Hepatic stellate cell (primary cell): ENCODE data around the gene ZDHHC18.
"Not testable (repeated sequence)": the region's sequence is repeated elsewhere in the genome, so short reads cannot be mapped to it uniquely, and the experiment has no call there.

Experiments
- DNase-seq: peaks from one replicate; pipeline ENCODE4 v3.0.0; 2011; ENCODE audit warnings: low spot score

The ZDHHC18 gene

DNA sequence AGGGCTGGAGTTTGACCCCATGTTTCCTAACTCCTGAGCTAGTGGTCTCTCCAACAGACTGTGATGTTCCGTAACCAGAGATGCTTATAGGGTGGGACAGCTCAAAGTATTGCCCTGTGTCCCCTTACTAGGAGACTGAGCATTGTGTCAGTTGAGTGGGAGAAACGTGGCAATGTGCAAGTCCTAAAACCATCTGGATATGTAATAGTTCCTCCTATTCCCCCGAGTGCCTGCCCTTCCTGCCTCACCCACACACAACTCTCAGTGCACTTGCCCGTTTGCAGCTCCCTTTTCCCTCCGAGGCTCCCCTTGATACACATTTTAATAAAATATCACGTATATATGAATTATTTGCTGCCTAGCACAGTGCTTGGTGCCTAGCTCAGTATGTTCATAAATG, 35.3 kb upstream of the ZDHHC18 start:
- no peak for DNase-seq

DNA sequence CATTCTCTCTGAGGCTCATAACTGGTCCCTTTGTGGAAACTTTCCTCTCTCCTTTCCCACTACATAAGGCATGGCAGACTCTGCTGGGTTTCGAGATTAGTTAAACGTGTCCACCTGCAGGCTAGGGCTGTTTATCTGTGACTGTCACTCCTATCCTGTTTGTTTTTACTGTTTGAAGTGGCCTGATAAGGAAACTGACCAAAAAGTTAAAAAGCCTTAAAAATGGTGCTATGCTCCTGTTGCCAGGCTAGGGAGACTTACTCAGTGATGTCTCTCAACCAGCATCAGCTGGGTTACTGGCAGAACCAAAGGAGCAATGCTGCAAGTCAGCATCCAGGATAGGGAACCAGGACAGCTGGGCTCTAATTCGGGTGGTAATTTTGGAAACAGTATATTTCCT, 34.9 kb upstream of the ZDHHC18 start:
- no peak for DNase-seq

DNA sequence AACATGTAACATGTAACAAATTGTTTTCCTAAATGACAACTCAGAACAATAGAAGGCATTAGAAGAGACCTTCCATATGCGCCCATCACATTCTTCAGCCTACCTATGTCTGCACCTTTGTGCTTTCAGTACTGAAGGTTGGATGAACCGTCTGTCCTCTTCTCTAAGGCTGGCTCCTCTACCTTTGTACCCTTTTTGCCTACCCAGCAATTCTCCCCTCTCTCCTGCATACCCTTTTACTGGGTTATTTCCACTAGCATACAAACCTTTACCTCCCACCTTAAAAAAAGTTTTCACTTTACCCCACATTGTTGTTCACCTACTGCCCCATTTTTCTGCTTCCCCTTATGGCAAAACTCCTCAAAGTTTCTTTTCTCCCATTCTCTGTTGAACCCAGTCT, 33.6 kb upstream of the ZDHHC18 start:
- DNase-seq: no peak

DNA sequence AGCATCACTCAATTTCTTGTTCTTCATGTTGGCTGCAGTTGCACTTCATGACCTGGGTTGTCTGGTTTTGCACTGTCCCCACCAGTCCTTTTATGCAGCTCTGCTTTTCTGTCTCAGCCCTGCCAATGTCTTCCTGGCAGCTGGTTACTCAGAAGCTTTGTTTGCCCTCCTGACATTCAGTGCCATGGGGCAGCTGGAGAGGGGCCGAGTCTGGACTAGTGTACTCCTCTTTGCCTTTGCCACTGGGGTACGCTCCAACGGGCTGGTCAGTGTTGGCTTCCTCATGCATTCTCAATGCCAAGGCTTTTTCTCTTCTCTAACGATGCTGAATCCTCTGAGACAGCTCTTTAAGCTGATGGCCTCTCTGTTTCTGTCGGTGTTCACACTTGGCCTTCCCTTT, 32.1 kb upstream of the ZDHHC18 start:
- no peak for DNase-seq

DNA sequence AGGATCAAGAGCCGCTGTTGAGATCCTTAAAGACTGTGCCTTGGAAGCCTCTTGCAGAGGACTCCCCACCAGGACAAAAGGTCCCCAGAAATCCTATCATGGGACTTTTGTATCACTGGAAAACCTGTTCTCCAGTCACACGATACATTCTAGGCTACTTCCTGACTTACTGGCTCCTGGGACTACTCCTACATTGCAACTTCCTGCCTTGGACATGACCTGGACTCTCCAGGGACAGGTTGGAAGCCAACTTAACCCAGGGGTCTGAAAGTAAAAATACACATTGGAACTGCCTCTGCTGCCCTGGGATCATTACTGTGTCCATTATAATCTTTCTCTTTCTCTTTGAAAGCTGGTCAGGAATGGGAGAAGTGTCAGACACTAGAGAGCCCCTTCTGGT, 28.9 kb upstream of the ZDHHC18 start:
- no peak for DNase-seq

DNA sequence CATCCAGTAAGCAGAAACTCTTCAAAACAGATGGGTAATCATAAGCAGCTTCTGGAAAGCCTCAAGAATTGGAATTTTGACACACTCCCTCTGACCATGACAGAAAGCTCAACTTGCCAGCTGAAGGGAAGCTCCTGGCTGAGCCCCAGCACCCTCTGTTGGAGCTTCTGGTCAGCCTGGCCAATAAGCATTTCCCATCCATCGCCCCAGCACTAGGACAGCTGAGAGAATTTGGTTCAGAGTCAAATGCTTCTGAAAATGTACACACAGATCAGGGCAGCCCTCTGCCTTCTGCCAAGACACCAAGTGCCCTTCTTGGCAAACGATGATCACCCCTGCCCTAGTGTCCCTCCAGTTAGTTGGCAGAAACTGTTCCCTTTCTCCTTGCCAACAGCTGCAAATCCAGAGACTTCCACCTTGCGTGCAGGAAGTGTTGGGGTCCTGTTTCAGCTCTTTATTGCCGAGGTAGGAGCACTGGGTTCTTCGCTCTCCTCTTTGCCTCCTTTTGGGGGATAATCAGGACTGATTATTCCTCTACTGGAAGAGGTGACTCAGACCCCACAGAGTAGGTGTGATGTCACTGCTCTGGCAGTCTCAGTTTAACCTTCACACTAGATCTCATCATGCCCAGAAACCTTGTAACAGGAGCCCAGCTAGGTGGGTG, 26.9 kb upstream of the ZDHHC18 start:
- DNase-seq: peak; percentile 75

DNA sequence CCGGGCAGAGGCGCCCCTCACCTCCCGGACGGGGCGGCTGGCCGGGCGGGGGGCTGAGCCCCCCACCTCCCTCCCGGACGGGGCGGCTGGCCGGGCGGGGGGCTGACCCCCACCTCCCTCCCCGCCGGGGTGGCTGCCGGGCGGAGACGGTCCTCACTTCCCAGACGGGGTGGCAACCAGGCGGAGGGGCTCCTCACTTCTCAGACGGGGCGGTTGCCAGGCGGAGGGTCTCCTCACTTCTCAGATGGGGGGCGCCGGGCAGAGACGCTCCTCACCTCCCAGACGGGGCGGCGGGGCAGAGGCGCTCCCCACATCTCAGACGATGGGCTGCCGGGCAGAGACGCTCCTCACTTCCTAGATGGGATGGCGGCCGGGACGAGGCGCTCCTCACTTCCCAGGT, 22.6 kb upstream of the ZDHHC18 start:
- DNase-seq: not testable (repeated sequence)

DNA sequence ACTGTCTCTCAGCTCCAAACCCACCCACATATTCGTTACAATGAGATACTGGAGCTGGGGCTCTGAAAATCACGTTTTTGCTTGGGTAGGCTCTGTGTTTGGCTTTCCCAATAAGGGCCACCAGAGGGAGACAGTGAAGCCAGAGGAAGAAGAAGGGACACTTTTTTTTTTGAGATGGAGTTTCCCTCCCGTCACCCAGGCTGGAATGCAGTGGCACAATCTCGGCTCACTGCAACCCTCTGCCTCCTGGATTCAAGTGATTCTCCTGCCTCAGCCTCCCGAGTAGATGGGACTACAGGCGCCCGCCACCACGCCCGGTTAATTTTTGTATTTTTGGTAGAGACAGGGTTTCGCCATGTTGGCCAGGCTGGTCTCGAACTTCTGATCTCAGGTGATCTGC, 16.4 kb upstream of the ZDHHC18 start:
- peak; percentile 69 for DNase-seq

DNA sequence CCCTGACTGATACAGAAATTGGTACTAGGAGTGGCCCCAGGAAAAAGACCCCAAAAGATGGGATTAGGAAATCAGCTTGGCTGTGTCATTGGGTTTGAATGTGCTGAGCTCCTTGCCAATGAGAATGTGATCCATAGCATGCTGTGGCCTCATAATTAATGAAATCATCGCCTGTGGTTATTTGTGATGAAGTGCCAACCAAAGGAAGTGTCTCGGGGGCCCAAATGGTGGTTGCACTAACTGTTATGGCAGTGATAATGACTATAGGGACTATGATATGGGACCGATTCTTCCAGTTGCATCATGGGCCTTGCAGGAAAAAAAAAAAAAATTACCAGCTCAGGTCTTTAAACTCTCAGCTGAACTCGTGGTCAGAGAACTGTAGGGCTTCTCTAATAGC, 15.4 kb upstream of the ZDHHC18 start:
- DNase-seq: no peak

DNA sequence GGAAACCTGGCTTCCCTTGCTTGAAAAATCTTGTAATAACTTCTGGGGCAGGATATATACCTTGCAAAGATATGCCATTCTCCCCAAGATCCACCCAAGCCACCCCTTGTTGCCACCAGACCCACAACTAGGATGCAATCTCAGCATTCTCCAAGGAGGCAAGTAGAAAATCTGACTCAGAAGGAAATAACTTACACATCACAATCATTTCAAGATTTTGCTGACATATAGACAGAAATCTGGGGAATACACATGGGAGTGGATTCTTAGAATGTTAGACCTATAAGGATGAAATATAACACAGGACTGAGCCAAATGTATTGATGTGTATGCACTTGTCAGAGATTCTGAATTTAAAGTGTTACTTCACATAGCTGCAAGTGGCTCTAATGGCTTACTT, 14.8 kb upstream of the ZDHHC18 start:
- no peak for DNase-seq

DNA sequence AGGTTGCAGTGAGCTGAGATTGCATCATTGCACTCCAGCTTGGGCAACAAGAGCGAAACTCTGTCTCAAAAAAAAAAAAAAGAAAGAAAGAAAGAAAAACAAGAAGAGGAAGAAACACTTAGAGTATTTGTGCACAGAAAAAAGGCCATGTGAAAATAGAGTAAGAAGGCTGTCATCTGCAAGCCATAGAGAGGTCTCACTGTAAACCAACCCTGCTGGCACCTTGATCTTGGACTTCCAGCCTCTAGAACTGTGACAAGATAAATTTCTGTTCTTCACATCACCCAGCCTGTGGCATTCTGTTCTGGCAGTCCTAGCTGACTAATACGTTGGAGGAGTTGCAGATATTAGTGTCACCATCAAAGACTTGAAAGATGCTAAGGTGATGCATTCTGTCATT, 12.1 kb upstream of the ZDHHC18 start:
- DNase-seq: no peak

DNA sequence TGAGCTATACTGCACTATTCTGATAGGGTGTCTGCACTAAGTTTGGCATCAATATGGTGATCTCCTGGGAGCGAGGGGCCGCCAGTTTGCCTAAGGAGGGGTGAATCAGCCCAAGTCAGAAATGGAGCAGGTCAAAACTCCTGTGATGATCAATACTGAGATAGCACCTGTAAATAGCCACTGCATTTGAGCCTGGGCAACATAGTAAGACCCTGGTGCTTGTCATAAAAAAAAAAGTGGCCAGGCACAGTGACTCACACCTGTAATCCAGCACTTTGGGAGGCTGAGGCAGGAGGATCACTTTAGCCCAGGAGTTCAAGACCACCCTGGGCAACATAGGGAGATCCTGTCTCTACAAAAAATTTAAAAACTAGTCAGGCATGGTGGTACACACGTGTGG, 11.6 kb upstream of the ZDHHC18 start:
- no peak for DNase-seq

DNA sequence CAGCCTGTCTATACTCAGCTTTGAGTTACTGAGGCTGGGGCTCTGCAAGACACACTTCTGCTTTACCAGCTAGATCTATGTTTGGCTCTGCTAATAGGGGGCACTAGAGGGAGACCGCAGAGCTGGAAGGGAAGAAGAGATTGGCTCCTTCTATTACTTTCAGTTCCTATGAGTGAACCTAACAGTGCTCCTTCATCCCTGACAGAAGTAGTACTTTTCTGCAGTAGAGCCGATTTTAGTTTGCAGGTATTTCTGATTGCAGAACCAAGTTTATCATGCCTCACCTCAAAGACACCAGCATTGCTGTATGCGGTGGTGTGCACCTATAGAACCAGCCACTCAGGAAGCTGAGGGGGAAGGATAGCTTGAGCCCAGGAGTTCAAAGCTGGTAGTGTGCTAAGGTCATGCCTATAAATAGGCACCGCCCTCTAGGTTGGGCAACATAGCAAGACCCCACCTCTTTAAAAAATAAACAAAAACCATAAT, 5.7 kb upstream of the ZDHHC18 start:
- DNase-seq: no peak

DNA sequence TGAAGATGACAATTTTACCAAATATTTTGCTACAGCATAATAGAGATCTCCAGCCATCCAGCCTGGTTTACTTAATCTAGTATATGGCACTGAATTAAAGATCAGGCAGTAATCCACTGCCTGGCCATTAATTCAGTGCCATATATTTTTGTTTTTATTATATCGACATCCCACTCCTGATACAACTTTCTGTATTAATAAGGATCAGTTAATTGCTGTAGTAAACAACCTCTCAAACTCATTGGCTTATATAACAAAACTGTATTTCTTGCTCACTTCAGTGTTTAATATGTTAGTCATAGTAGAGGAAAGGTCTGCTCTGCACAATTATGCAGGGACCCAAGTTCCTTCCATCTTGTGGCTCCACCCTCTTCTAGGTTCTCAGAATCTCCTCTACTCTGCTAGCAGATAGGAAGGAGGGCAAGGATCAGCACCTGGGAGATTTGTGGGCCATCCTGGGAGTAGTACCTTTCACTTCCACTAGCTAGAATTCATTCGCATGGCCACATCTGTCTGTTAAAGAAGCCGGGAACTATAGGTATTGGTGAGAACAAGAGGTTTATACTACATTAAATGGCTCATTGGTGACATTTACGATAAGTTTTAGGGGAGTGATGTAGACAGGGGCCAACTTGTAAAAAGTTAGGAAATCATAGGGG, 3.6 kb upstream of the ZDHHC18 start:
- DNase-seq: no peak

DNA sequence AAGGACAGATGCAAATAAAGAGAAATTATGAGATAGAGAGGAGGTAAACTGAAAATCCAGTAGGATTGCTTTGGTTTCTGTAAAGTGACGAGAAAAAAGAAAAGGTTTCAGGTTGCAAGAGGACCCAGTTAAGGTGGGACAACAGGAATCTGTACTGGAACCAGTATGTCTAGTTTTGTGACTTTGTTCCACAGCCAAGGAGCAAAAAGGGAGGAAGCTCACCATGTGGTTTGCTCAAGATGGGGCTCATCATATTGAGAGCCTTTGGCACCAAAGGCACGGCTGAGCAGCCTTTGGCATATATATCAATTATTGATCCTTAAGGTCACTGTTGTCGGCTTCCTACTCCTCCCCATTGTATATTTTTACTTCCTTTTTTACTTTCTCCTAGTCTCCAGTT, 1.8 kb upstream of the ZDHHC18 start:
- DNase-seq: no peak

DNA sequence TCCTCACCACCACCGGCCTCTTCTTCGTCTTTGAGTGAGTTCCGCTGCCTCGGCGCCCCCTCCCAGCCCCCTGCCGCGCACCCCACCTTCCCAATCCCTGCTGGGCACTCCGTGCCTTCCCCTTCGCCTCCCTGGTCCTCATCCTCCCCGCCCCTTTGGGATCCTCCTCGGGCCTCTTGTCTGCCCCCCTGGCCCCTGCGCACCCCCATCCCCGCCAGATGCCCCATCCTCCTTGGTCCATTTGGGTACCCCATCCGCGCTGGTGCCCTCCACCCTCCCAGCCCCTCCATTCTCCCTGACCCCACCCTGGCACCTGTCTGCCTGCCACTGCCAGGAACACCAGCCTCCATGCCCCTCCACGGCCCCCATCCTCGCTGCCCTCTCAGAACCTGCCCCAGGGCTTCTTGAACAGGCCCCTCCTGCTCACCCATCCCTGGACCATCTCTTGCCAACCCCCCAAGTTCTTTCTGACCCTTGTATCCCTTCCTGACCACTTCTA, 667 bp downstream of the ZDHHC18 start:
- DNase-seq: no peak

DNA sequence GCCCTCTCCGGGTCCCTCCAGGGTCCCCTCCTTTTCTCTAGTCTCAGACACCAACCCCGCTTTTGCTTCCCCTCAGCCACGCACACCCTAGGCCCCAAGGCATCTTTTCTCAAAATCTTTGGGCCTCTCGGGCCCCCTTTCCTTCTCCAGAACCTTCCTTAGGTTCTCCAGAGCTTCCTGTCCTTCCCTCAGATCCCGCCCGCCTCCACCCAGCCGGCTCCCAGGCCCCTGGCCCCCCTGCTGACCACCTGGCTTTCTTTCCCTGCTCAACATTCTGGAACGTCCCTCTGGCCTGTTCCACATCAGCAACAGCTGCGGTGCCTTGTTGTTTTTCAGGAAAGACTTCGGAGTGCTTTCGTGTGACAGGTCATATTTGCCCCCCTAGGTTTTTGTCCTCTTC, 1.2 kb downstream of the ZDHHC18 start:
- no peak for DNase-seq

DNA sequence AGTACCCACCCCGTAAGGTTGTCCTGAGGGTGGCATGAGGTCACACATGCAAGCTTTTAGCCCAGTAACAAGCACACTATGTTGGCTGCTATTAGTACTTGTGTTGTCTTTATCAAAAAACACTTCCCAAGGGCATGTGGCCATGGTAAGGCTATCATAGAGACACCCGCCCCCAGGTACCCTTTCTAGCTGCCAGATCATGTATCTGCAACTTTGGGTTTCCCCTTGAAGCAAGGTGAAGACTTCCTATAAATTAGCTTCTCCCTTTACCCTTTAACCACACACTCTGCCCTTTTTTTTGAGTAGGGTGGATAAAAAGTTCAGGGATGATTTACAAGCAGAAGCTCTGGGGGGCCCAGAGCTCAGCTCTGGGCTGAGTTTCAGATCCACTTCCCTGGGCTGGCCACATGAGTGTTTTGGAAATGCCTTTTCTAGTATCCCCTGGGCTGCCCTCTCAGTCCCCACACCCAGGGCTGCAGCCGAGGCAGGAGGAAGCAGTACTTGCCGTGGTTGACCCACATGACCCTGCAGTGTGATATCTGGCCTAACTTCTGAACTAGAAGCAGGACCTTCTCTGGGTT, 2.0 kb downstream of the ZDHHC18 start:
- no peak for DNase-seq

DNA sequence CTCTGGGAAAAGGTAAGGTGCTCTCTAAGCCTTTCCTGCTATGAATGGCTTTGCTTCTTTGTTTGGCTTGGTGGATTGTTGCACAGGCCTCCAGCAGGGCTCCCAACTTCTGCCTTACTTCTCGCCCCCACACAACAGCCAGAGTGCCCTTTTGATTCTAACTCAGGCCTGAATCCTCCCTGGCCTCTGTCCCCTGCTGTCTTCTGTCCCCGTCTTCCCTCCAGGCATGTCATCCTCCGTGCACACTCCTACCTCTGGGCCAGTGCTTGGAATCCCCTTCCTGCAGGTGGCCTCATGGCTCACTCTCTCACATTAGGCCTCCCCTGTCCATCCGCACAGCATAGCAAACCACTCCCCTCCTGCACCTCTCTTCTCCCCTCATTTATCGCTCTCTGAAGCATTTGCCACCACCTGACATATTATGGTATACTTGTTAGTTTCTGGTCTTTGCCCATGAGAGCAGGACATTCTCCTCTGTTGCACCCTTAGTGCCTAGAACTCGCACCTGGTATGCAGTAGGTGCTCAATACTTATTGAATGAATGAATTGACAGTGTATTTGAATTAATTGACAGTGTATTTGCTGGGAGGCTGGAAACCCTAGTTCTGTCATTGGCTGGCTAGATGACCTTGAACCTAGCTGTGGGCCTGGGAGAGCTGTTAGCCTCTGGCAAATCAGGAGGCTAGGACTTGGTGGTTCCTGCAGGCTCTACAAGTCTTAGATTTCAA, 2.9 kb downstream of the ZDHHC18 start:
- DNase-seq: no peak

DNA sequence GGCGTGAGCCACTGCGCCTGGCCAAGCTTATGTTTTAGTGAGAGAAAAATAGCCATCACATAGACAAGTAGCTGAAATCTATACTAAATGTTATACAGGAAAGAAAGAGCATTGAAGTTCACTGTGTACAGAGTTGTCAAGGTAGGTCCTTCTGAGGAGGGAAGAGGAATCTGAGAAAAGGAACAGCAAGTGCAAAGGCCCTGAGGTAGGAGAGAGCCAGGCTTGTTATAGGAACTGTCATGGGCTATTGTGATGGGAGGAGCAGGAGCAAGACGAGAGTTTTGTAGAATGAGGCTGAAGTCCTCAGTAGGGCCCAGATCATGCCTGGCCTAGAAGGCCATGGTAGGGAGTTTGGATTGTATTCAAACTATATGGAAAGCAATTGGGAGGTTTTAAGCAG, 4.6 kb downstream of the ZDHHC18 start:
- no peak for DNase-seq

DNA sequence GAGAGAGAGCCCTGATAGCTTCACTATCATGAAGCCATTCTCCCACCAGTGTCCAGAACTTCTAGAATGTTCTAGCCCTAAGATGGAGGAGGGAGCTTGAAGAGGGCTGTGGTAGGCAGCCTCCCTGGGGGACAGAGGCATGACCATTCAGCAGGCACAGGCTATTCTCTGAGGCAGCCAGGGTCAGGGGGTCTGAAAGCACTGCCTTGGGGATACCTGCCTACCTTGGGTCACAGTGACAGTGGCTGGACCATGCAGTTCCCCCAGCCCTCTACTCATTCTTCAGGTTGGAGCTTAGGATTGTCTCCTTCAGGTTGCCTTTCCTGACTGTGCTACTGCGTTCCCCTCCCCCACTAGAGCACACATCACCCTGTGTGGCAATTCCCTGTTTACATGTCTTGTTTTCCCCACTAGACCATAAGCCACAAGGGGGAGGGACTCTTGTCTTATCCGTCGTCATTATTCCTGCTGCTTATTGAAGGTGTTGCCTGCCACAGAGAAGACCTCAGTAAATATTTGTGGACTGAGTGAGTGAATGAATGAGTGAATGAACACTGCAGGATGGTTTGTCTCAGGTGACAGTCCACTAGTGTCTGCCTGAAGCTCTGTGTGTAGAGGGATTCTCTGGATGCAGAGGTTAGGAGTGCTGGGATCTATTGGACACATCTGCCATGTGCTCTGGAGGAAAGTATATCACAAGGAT, 5.2 kb downstream of the ZDHHC18 start:
- no peak for DNase-seq
